HG03196 (cell line): Measurements from ENCODE around the gene DDA1.

Source experiments
- ATAC-seq: cut with Tn5 transposase; IDR thresholded peaks from one replicate; pipeline ENCODE4 v1.9.1; 2021; ENCODE audit not compliant: unreplicated experiment

The DDA1 gene

DNA sequence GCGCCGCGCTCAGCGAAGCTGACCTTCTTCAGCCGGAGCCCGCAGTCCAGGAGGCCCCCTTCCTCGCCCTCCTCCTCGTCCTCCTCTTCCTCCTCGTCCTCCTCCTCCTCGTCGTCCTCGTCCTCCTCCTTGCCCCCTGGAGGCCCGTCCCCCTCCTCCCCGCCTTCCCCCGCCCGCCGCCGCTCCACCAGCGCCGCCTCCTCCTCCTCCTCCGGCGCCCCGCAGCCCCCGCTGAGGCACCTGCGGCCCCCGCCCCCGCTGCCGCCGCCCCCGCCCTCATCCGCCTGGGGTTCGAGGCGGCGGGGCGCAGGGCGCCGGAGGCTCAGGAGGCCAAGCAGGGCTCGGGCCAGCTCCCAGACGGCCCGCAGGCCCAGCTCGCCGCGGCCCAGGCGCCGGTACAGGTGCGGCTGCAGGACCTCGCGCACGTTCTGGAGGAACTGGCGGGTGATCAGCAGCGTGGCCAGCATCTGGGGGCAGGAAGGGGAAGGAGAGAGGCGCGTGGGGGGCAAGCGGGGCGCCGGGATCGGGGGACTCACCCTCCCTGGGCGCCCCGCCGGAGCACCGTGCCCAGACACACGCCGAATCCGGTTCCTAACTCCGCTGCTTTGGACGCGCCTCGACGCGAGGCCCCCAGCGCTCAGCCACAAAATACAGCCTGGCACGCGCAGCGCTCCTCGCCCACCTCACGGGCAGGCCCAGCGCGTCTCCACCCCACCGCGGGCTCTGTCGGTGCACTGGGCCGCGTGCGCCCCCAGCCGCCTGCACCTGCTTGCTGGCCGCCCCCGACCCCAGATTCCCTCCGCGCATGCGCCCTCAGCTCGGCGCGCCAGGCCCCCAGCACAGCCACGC, 19.4 kb downstream of the DDA1 start:
- ATAC-seq = no peak

DNA sequence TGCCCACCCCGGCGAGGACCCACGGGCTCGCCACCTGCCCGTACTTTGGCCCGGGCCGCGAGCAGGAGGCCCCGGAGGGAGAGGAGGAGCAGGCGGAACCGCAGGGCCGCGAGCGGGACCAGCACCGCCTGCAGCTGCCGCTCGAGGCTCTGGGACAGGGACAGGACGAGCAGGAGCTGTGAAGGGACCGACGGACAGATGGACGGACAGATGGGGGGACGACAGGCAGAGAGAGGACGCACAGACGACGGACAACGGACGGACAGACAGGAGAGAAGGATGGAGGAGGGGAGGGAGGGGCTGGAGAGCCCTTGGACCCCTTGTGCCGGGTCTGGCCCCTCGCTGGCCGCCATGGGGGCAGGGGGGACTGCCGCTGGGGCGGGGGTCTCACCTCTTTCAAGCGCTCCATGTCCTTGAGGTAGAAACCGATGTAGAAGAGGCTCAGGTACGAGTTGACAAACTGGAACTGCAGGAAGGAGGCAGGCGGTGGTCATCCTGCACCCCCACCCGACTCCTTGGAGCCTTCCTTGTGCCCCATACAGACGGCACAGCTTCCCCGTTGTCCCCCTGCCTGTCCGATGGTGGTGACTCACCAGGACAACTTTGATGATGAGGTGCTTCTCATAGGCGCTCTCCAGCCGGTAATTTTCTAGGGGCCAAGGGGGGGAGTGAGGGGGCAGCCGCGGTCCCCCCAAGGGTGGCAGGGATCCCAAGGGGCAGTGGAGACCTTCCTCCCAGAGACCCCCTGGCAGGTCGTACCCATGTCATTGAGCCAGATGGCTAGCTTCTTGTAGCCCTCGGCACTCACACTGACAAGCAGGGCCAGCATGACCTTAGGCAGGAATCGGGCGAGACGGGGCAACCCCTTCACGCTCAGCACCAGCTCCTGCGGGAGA, 20.3 kb downstream of the DDA1 start:
- no peak for ATAC-seq

DNA sequence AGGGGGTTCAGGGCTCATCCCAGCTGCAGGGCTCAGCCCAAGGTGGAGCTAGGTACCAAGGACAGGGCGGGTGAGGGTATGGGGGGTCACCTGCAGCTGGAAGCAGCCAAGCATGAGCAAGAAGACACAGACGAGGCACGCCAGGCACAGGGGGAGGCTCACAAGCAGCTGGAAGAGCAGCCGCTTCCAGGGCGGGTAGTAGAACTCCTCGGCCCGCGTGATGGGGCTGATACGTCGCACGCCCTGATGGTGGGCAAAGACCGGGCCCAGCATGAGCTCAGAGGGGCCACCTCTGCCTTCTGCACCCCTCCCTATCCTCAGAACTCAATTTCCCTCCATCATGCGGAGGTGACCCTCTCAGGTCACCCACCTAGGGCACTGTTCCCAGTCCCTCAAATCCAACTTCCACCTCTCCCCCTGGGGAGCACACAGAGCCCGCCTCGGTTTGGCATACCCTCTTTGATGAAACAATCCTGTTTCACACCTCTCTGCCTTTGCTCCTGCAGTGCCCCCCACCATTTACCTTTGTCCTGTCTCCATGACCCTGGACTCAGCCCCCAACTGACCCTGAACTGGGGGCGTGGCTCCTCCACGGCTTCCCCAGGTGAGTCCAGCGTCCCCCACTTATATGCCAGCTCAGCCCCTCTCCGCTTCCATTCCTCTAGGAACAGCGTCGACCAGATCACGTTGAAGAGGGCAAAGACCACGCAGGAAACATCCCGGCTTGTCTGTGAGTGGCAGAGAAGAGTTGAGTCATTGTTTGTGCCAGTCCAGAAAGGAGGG, 21.1 kb downstream of the DDA1 start:
- ATAC-seq = no peak

DNA sequence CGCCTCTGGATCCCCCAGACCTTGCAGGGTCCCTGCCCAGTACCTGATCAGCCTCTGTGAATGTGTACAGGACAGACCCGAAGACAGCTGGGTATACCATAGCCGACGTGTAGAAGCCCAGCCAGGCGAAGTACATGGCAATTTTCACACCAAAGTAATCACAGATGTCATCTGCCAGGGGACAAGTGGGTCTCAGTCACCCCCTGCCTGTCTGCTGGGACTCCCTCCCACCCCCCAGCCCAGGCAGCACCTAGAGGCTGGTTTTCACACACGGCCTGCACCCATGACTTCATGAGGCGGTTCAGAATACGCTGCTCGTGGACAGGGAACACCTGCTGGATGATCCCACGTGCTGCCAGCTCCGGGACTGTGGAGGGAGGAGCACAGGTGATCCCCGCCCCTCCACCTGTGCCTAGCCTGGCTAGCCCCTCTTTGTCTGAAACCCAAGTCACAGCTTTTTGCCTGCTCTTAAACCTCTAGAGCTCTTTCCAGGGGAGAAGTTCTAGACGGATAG, 21.7 kb downstream of the DDA1 start:
- no peak for ATAC-seq

DNA sequence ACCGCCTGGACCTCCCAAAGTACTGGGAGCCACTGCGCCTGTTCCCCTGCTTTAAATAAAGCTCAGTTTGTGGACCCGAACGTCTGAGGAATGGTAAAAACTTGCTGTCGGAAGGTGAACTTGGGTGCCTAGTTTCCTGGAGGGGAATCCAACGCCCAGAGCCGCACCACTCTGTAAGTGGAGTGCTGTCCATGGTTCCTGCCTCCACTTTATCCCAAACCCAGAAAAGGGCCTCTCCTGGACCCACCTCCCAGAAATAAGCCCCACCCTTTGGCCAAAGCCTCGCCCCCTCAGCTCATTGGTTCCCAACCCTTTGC, 23.0 kb downstream of the DDA1 start:
- no peak for ATAC-seq

DNA sequence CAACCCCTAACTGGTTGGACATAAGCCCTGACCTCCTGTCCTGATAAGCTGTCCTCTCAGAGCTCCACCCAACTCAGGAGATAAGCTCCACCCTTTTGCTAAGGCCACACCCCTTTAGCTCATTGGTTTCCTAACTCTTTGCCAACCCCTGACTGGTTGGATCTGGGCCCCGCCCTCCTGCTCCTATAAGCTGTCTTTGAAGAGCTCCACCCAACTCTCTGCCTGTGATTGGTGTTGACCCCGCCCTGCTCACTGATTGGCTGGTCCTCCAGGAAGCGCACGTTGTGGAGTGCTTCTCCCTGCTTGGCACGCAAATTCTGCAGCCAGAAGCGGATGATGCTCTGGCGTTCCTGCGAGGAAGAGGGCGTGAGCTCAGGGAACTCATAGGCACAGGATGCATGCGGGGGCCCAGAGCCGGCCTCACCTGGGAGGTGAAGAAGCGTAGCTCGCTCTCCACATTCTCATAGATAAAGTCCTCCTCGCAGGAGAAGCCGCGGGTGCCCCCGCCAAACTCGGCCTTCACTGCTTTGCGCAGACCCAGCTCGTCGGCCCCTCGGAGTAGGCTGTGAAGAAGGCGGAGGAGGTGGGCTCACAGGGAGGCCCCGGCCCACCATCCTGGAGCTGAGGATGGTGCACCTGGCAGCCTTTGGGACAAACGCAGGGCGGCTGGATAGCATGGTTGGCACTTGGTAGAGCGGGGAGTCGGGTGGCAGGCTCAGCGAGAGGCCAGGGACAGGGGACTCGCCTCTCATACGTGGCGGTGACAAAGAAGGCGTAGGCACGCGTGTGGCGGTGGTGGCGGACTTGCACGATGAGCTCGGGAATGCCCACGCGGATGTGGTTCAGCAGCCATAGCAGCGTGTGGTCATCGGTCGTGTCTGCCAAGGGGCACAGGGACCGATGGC, 23.6 kb downstream of the DDA1 start:
- ATAC-seq = no peak

DNA sequence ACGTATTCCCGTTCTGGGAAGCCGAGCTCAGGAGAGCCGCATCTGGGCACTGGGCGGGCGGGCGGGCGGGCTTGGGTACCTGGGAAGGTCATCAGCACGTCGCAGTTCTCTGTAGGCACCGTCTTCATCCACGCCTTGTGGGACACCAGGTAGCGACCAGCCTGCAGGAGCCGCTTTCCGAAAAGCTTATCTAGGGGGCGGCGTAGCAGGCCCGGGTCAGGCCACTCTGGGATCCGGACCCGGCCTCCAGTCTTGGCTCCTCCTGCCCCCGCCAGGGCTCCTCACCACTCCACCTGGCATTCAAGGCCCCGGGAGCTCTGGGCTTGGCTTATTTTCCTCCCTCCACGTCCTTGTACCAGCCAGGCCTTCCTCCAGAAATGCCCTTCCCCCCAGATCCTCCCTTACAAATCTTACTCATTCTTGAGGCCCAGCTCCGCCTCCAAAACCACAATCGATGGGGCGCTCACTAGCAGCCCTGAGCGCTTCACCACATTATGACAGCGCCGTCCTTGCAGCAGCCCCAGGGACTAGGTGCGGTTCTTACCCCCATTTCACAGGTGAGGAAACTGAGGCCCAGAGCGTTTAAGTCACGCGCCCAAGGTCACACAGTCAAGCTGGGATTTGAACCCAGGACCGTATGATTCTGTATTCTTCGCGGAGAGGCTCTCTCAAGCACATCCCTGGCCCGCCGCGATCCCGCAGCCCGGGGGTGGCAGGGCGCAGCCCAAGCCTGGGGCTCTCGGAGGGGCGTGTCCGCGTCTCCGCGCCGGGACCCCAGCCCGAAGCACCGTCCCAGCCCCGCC, 24.4 kb downstream of the DDA1 start:
- no peak for ATAC-seq

DNA sequence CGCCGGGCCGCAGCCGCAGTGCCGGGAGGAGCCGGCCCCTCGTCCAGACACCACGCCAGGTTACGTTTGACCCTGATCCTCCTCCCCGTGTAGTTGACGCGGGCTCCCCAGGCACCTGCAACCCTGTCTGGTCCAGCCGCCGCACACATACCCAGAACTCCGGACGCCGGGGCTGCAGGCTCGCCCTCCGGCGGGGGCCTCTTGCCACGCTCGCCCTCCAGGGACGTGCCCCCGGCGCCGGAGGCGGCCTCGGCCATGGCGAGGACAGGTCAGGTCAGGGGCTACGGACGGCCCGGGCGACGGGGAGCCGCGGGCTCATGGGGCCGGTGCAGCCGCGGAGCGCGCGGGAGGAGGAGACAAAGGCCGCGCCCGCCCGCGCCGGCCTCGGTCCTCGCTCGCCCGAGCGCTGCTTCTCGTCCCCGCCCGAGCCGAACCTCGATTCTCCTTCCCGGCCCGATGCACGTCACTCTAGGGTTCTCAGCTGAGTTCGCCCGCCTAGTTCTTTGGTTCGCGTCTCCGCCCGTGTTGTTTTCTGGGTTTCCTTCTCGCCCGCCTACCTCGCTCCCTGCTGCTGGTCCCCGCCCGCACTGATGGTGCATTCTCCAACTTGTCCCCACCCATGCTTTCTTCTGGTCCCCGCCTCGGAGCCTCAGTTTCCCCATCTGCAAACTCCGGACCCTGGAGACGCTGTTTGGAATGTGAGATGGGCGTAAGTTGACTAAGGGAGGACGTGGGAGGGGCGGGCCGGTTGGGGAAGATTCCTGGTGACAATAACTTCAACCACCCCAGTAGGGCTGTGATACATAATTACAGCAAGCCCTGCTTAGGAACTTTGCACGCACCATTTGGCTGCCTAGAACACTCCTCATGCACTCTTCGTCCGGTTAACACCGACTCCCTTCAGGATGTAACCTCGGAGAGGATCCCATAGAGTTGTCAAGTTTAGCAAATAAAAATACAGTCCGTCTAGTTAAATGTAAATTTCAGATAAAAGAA, 25.3 kb downstream of the DDA1 start, which contains the start of gene ANO8:
TSS of gene ANO8 (minus strand) at position 442 of the 996 bp plus-strand sequence. CDS start at position 257, 185 bp downstream.
- no peak for ATAC-seq

DNA sequence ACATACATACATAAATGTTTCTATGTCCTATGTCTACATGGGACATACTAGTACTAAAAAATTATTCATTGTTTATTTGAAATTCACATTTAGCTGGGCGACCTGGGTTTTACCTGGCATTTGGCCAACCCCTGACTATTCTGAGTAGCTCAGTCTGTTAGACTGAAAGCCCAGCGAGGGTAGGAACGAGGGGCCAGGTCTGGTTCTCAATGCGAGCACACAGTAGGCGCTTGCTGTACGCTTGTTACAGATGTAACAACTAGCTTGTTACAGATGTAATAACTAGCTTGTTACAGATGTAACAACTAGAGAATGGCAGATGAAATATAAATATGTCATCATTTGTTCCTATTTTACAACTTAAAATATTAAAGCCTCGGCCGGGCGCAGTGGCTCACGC, 26.2 kb downstream of the DDA1 start:
- no peak for ATAC-seq

DNA sequence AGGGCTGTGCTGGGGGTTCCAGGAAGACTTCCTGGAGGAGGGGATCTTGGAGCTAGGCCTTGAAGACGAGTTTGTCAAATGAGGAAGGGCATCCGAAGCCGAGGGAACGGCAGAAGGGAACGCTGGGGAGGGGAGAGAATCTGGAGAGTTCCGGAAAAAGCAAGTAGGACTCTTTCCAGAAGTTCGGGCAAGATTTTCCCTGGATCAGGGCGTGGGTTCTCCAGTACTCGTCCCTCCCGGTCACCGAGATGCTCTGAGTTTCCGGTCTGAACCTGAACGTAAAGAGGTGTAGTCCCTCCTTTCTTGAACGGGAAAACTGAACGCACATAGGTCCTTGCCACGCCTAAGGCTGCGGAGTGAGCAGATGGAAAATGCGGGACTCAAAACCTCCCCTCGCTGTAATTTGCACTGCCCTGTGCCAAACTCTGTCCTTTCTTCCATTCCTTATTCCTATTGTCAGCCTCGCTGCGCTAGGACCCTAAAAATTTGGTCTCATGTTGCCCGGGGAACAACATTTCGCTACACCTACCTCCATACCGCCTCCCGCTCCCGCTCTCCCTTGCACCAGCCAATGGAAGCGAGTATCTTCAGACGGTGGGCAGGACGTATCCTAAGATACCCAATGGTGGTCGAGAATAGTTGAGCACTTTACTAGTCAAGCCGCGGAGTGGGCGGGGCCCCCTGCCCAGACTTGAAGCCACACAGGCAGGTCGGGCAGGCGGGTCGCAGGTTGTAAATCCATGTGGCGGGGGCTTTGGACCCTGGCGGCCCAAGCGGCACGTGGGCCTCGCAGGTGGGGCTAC, 27.7 kb downstream of the DDA1 start, which contains the start of gene GTPBP3:
TSS of gene GTPBP3 (plus strand) at position 682 of the 803 bp plus-strand sequence. CDS start at position 741, 59 bp downstream.
- peak; percentile 75 for ATAC-seq

DNA sequence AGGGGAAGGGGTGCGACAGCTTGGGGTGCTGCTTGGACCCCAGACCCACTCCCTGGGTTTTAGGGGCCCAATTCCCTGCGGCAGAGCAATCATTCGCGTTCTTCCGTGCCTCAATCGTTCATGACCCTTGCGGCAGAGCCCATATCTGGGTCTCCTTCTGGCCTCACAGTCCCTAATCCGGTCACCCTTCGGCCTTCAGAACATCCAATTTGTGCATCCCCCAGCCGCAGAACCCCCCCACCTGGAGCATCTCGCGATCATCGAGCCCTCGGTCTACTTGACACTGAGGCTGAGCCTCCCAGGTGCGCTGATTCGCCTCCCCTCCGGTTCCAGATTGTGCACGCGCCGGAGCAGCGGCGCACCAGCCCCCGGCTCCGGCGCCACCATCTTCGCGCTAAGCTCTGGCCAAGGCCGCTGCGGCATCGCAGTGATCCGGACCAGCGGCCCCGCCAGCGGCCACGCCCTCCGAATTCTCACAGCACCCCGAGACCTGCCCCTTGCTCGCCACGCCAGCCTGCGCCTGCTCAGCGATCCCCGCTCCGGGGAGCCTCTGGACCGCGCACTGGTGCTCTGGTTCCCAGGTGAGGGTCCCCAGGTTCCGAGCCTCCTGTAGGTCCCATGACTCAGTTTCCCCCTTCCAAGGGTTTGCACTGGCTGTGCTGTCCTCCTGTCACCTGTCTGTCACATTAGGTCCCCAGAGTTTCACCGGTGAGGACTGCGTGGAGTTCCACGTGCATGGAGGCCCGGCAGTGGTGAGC, 28.5 kb downstream of the DDA1 start:
- no peak for ATAC-seq

DNA sequence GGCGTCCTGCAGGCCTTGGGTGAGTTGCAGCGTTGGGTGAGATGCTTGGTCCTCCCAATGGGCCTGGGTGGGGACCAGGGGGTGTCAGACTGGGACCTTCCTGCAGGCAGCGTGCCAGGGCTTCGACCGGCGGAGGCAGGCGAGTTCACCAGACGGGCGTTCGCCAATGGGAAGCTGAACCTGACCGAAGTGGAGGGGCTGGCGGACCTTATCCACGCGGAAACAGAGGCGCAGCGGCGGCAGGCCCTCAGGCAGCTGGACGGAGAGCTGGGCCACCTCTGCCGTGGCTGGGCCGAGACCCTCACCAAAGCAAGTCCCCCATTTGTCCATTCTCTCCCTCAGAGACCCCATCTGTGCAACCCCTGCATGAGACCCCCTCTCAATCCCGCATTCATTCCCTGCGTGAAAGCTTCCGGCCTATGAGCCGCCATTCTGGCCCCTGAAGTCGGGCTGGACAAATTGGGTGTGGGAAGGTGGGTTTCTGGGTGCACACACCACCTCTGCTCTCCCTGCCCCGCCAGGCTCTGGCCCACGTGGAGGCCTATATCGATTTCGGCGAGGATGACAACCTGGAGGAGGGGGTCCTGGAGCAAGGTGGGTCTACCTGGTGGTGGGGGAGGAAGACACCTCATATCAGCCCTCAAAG, 29.2 kb downstream of the DDA1 start:
- no peak for ATAC-seq

DNA sequence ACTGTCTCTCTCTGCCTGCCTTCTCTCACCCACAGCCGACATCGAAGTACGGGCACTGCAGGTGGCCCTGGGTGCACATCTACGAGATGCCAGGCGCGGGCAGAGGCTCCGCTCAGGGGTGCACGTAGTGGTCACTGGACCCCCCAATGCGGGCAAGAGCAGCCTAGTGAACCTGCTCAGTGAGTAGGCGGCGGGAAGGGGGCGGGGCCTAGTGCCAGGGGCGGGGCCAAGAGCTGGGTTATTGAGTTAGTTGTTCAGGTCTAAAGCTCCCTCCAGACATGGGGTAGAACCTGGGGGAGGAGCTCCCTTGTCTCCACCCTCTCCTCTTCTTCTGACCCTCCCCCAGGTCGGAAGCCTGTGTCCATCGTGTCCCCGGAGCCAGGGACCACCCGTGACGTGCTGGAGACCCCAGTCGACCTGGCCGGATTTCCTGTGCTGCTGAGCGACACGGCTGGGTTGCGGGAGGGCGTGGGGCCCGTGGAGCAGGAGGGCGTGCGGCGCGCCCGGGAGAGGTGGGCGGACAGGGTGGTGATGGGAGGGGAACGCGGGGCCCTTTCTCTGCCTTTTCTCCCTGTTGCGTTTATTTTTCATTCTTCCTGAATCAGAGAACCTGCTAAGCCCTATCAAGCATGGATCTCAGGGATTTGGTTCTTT, 29.9 kb downstream of the DDA1 start:
- no peak for ATAC-seq

DNA sequence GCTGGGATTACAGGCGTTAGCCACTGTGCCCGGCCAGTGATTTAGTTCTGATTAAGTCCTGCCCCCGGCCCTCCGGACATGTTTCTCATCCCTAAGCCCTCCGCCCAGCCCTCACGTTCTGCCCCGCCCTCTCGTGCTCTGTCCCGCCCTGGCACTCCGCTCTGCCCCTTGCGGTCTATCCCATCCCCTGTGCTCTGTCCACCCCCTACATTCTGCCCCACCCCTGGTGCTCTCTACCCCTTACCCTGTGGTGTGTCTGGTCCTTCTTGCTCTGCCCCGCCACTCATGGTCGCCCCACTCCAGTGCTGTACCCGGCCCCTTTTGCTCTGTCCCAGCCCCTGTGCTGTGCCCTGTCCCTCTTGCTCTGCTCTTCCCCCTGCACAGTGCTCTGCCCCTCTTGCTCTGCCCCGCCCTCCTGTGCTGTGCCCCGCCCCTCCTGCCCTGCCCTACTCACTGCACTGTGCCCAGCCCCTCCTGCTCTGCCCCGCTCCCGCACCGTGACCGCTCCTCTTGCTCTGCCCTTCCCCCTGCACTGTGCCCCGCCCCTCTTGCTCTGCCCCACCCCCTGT, 31.0 kb downstream of the DDA1 start:
- no peak for ATAC-seq

DNA sequence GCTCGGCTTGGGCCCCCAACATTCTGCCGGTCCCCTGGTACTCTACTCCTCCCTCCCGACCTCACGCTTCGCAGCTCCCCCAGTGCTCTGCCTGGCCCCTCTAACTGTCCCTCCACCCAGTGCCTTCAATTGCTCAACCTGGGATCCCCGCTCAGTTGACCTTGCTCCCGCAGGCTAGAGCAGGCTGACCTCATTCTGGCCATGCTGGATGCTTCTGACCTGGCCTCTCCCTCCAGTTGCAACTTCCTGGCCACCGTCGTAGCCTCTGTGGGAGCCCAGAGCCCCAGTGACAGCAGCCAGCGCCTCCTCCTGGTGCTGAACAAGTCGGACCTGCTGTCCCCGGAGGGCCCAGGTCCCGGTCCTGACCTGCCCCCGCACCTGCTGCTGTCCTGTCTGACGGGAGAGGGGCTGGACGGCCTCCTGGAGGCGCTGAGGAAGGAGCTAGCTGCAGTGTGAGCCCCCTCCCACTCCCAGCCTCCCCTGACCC, 31.6 kb downstream of the DDA1 start:
- no peak for ATAC-seq
